GM19467 (cell line): Measurements from ENCODE around the gene TAF15.

ENCODE experiments used
- ATAC-seq: cut with Tn5 transposase; IDR thresholded peaks from one replicate; pipeline ENCODE4 v1.9.1; 2021; ENCODE audit warnings: mild to moderate bottlenecking, moderate library complexity; ENCODE audit not compliant: unreplicated experiment

Gene TAF15

GRCh38 chr17:35786941-35787432, 22.3 kb upstream of the TAF15 start:
- ATAC-seq: no peak

GRCh38 chr17:35788477-35789368, 20.6 kb upstream of the TAF15 start:
- ATAC-seq: no peak

- no peak for ATAC-seq
These were observed 18.4 kb upstream of the TAF15 start for GRCh38 chr17:35790841-35791240.

- ATAC-seq: no peak
These were observed 17.5 kb upstream of the TAF15 start for GRCh38 chr17:35791681-35792350.

- ATAC-seq: no peak
These were observed 16.0 kb upstream of the TAF15 start for GRCh38 chr17:35793257-35793656.

GRCh38 chr17:35795007-35795870, 14.0 kb upstream of the TAF15 start, which contains the start of gene MMP28:
MMP28 (minus strand) TSS chr17:35795641; CDS start chr17:35795377, 264 bp downstream.
- no peak for ATAC-seq

- ATAC-seq: no peak
These were observed 13.4 kb upstream of the TAF15 start for GRCh38 chr17:35795871-35796265.

GRCh38 chr17:35796942-35797341, 12.3 kb upstream of the TAF15 start:
- ATAC-seq: no peak

GRCh38 chr17:35797370-35797769, 11.9 kb upstream of the TAF15 start:
- no peak for ATAC-seq

- no peak for ATAC-seq
These were observed 11.4 kb upstream of the TAF15 start for GRCh38 chr17:35797918-35798317.

GRCh38 chr17:35799942-35800341, 9.3 kb upstream of the TAF15 start:
- ATAC-seq: no peak

- no peak for ATAC-seq
These were observed 7.6 kb upstream of the TAF15 start for GRCh38 chr17:35801583-35802224.

- ATAC-seq: no peak
These were observed 4.6 kb upstream of the TAF15 start for GRCh38 chr17:35804658-35805192.

- ATAC-seq: no peak
These were observed 1.7 kb upstream of the TAF15 start for GRCh38 chr17:35807371-35808144.

- ATAC-seq: no peak
These were observed 883 bp upstream of the TAF15 start for GRCh38 chr17:35808240-35808961.

- ATAC-seq: peak; percentile 4
These were observed 674 bp downstream of the TAF15 start for GRCh38 chr17:35809855-35810461.

GRCh38 chr17:35811759-35812158, 2.5 kb downstream of the TAF15 start:
- no peak for ATAC-seq

- ATAC-seq: no peak
These were observed 3.2 kb downstream of the TAF15 start for GRCh38 chr17:35812456-35812855.
